Liver (tissue), 9 donors: ENCODE data around the gene PGM1. TPM values are rescaled to one million over a fixed set of nuclear protein-coding genes. Genes with fewer than 3 reads are reported as not detected.
A peak's percentile ranks its signal among the peaks of the same experiment; 100 is the strongest.

Experiments used
- DNase-seq: peaks from one replicate; pipeline ENCODE4 v3.0.0-alpha.2; 2017; ENCODE audit warnings: low spot score
- H3K27ac ChIP-seq, 2 donors: one replicate each; pipeline ENCODE4 v1.7.0; 2013; ENCODE audit warnings: inconsistent platforms in 2 of 2, low read length in 2 of 2, control low read depth in 1 of 2, low read depth in 1 of 2, mild to moderate bottlenecking in 1 of 2
- H3K27me3 ChIP-seq, 4 donors: one replicate each; pipeline versions ENCODE4 v1.6.1 to v1.7.0; 2013; ENCODE audit warnings: low read length in 3 of 4, inconsistent platforms in 1 of 4, mild to moderate bottlenecking in 1 of 4, moderate library complexity in 1 of 4; ENCODE audit not compliant: control insufficient read depth in 4 of 4, insufficient read depth in 4 of 4
- H3K36me3 ChIP-seq, 4 donors: one replicate each; pipeline versions ENCODE4 v1.6.1 to v1.7.0; 2013; ENCODE audit warnings: low read length in 3 of 4, mild to moderate bottlenecking in 3 of 4, low read depth in 1 of 4, moderate library complexity in 1 of 4; ENCODE audit not compliant: control insufficient read depth in 4 of 4, insufficient read depth in 3 of 4
- H3K4me1 ChIP-seq, 4 donors: one replicate each; pipeline versions ENCODE4 v1.6.1 to v1.7.0; 2013; ENCODE audit warnings: low read length in 3 of 4, mild to moderate bottlenecking in 3 of 4, moderate library complexity in 1 of 4; ENCODE audit not compliant: control insufficient read depth in 4 of 4, insufficient read depth in 4 of 4
- H3K4me3 ChIP-seq, 3 donors: one replicate each; pipeline versions ENCODE4 v1.6.1 to v1.7.0; 2013; ENCODE audit warnings: low read length in 3 of 3, control low read depth in 1 of 3, low read depth in 1 of 3, mild to moderate bottlenecking in 1 of 3
- H3K9ac ChIP-seq, 2 donors: one replicate each; pipeline ENCODE4 v1.7.0; 2013; ENCODE audit warnings: low read length in 2 of 2, mild to moderate bottlenecking in 2 of 2, moderate library complexity in 2 of 2, control low read depth in 1 of 2, low read depth in 1 of 2
- H3K9me3 ChIP-seq, 4 donors: one replicate each; pipeline versions ENCODE4 v1.6.1 to v1.7.0; 2013; ENCODE audit warnings: low read length in 3 of 4; ENCODE audit not compliant: control insufficient read depth in 4 of 4
- ATF3 ChIP-seq: IDR thresholded peaks from 2 replicates; pipeline ENCODE4 v1.6.1; 2016; ENCODE audit warnings: antibody characterized with exemption
- CTCF ChIP-seq: fragments of 150-350 bp; IDR thresholded peaks from 2 replicates; pipeline ENCODE4 v1.5.1; 2017; ENCODE audit warnings: improper control_type of control experiment, low read depth, low read length; ENCODE audit not compliant: missing input control
- EGR1 ChIP-seq, 2 donors: IDR thresholded peaks; 2 replicates each; pipeline ENCODE4 v1.6.1; 2016 to 2018; ENCODE audit warnings: antibody characterized with exemption in 2 of 2, low read depth in 2 of 2
- FOXA1 ChIP-seq: IDR thresholded peaks from 2 replicates; pipeline ENCODE4 v1.6.1; 2016; ENCODE audit warnings: antibody characterized with exemption
- FOXA2 ChIP-seq: IDR thresholded peaks from 2 replicates; pipeline ENCODE4 v1.6.1; 2016; ENCODE audit warnings: antibody characterized with exemption
- HNF4A ChIP-seq, 2 donors: conservative IDR thresholded peaks; 2 replicates each; pipeline ENCODE4 v1.6.1; 2016; ENCODE audit warnings: antibody characterized with exemption in 2 of 2, mild to moderate bottlenecking in 2 of 2
- HNF4G ChIP-seq: IDR thresholded peaks from 2 replicates; pipeline ENCODE4 v1.6.1; 2016; ENCODE audit warnings: antibody characterized with exemption
- JUND ChIP-seq, 2 donors: IDR thresholded peaks; 2 replicates each; pipeline ENCODE4 v1.6.1; 2016; ENCODE audit warnings: antibody characterized with exemption in 2 of 2
- MAX ChIP-seq: IDR thresholded peaks from 2 replicates; pipeline ENCODE4 v1.6.1; 2016; ENCODE audit warnings: antibody characterized with exemption
- NR2F2 ChIP-seq: IDR thresholded peaks from 2 replicates; pipeline ENCODE4 v1.6.1; 2016; ENCODE audit warnings: antibody characterized with exemption
- RAD21 ChIP-seq, 2 donors: IDR thresholded peaks; 2 replicates each; pipeline ENCODE4 v1.6.1; 2016; ENCODE audit warnings: antibody characterized with exemption in 2 of 2, mild to moderate bottlenecking in 2 of 2
- REST ChIP-seq: IDR thresholded peaks from 2 replicates; pipeline ENCODE4 v1.6.1; 2016; ENCODE audit warnings: antibody characterized with exemption, mild to moderate bottlenecking
- RXRA ChIP-seq, 2 donors: IDR thresholded peaks; 2 replicates each; pipeline ENCODE4 v1.6.1; 2017 to 2018; ENCODE audit warnings: antibody characterized with exemption in 2 of 2, mild to moderate bottlenecking in 1 of 2
- SP1 ChIP-seq: IDR thresholded peaks from 2 replicates; pipeline ENCODE4 v1.6.1; 2018; ENCODE audit warnings: antibody characterized with exemption, mild to moderate bottlenecking
- TAF1 ChIP-seq: conservative IDR thresholded peaks from 2 replicates; pipeline ENCODE4 v1.6.1; 2016; ENCODE audit warnings: antibody characterized with exemption, mild to moderate bottlenecking
- YY1 ChIP-seq: IDR thresholded peaks from 2 replicates; pipeline ENCODE4 v1.6.1; 2016; ENCODE audit warnings: antibody characterized with exemption, mild to moderate bottlenecking
- ZBTB33 ChIP-seq: IDR thresholded peaks from 2 replicates; pipeline ENCODE4 v1.6.1; 2016; ENCODE audit warnings: antibody characterized with exemption
- WGBS: extraction: QIAGEN DNeasy Blood & Tissue Kit; methylation state at CpG from one replicate; pipeline ENCODE4 v1.1.7; 2013; 5-methylcytosine and 5-hydroxymethylcytosine counted together
- polyA plus RNA-seq, 2 donors: library from polyadenylated mRNA; stranded (reverse) in 1 of 2; unstranded in 1 of 2; fragments of 200-250 nt in 1 of 2; fragments of >200 nt in 1 of 2; fragmentation: Nextera tagmentation in 1 of 2; extraction: Ambion mirVana in 1 of 2; gene quantifications; one replicate each; pipeline versions ENCODE4 v1.2.1 to v1.2.3, GENCODE V29; 2013 to 2015
- total RNA-seq, 2 donors: library from RNA; depleted of rRNA; stranded (reverse); fragments of >200 nt; gene quantifications; one replicate each; pipeline ENCODE4 v1.2.3, GENCODE V29; 2014
- donor health status: healthy.
- donor health status: healthy.
- donor health status: healthy.
- donor health status: healthy.
- donor health status: healthy.

PGM1 gene
- total and polyA plus RNA-seq, 4 donors: 57.3 to 224 (median 120) TPM

GRCh38 chr1:63595435-63595834 is 2.2 kb downstream of the PGM1 start:
- H3K27ac ChIP-seq: peak overlapping the region in 1 of 2 donors; percentile 47
- H3K9ac ChIP-seq: no peak overlapping the region
- no peaks in the 10 kb centered on the region for H3K36me3 ChIP-seq
- H3K4me1 ChIP-seq: peaks cover 8 to 38% (median 19%) of the 10 kb centered on the region in 4 donors
- no peaks in the 10 kb centered on the region for H3K27me3 ChIP-seq
- peak overlapping the region in 1 of 3 donors; percentile 77 for H3K4me3 ChIP-seq
- TF ChIP-seq NR2F2 (no peak), TAF1 (no peak), HNF4A (conservative IDR thresholded peaks at IDR 0.05) (no peak), REST (no peak), EGR1 (IDR thresholded peaks at IDR 0.05; ENCODE audit: low read depth in 2 of 2) (no peak), RAD21 (IDR thresholded peaks at IDR 0.05) (no peak), JUND (IDR thresholded peaks at IDR 0.05) (no peak), HNF4G (no peak), FOXA1 (no peak), YY1 (no peak), ZBTB33 (no peak), MAX (no peak), RXRA (IDR thresholded peaks at IDR 0.05) (no peak), SP1 (no peak)
- no peaks in the 10 kb centered on the region for H3K9me3 ChIP-seq
- WGBS: 97% methylated on average over 1 of the region's 1 CpG
- no peak for DNase-seq

GRCh38 chr1:63599799-63600198 is 6.6 kb downstream of the PGM1 start:
- DNase-seq: no peak
- WGBS: 75% methylated on average over 5 of the region's 5 CpGs
- Histone ChIP-seq H3K27me3 (no peaks in the 10 kb centered on the region), H3K27ac (peak overlapping the region; percentile 69 to 78), H3K36me3 (no peaks in the 10 kb centered on the region), H3K9ac (peak overlapping the region in 1 of 2 donors; percentile 1), H3K4me3 (peak overlapping the region in 1 of 3 donors; percentile 10), H3K9me3 (no peaks in the 10 kb centered on the region), H3K4me1 (peaks cover 18 to 69% (median 50%) of the 10 kb centered on the region in 4 donors)
- TF ChIP-seq JUND (IDR thresholded peaks at IDR 0.05) (no peak), MAX (no peak), SP1 (no peak), NR2F2 (no peak), YY1 (no peak), FOXA1 (no peak), EGR1 (IDR thresholded peaks at IDR 0.05; ENCODE audit: low read depth in 2 of 2) (no peak), FOXA2 (no peak), TAF1 (no peak), REST (no peak), RXRA (IDR thresholded peaks at IDR 0.05) (no peak), ATF3 (no peak), HNF4G (no peak), CTCF (no peak), ZBTB33 (no peak), RAD21 (IDR thresholded peaks at IDR 0.05) (no peak)
